Muscle layer of duodenum (tissue), 2 donors: Measurements from ENCODE around the gene FAM120B.

Experiments
- H3K27ac ChIP-seq: one replicate; pipeline ENCODE4 v1.7.0; 2013; ENCODE audit warnings: mild to moderate bottlenecking, low read length
- H3K27me3 ChIP-seq: one replicate; pipeline ENCODE4 v1.7.0; 2013; ENCODE audit warnings: low read depth, mild to moderate bottlenecking, control low read depth, low read length
- H3K36me3 ChIP-seq, 2 donors: one replicate each; pipeline ENCODE4 v1.7.0; 2013; ENCODE audit warnings: low read length in 2 of 2, control low read depth in 1 of 2, mild to moderate bottlenecking in 1 of 2; ENCODE audit not compliant: insufficient read depth in 2 of 2, control insufficient read depth in 1 of 2
- H3K4me1 ChIP-seq, 2 donors: one replicate each; pipeline ENCODE4 v1.7.0; 2013; ENCODE audit warnings: low read length in 2 of 2, mild to moderate bottlenecking in 2 of 2, control low read depth in 1 of 2, moderate library complexity in 1 of 2; ENCODE audit not compliant: insufficient read depth in 2 of 2, control insufficient read depth in 1 of 2
- H3K4me3 ChIP-seq, 2 donors: one replicate each; pipeline ENCODE4 v1.7.0; 2013; ENCODE audit warnings: low read length in 2 of 2, low read depth in 1 of 2, mild to moderate bottlenecking in 1 of 2
- H3K9me3 ChIP-seq, 2 donors: one replicate each; pipeline ENCODE4 v1.7.0; 2013; ENCODE audit warnings: low read length in 2 of 2, control low read depth in 1 of 2, mild to moderate bottlenecking in 1 of 2; ENCODE audit not compliant: control insufficient read depth in 1 of 2
- donor health status: healthy.

FAM120B gene

DNA sequence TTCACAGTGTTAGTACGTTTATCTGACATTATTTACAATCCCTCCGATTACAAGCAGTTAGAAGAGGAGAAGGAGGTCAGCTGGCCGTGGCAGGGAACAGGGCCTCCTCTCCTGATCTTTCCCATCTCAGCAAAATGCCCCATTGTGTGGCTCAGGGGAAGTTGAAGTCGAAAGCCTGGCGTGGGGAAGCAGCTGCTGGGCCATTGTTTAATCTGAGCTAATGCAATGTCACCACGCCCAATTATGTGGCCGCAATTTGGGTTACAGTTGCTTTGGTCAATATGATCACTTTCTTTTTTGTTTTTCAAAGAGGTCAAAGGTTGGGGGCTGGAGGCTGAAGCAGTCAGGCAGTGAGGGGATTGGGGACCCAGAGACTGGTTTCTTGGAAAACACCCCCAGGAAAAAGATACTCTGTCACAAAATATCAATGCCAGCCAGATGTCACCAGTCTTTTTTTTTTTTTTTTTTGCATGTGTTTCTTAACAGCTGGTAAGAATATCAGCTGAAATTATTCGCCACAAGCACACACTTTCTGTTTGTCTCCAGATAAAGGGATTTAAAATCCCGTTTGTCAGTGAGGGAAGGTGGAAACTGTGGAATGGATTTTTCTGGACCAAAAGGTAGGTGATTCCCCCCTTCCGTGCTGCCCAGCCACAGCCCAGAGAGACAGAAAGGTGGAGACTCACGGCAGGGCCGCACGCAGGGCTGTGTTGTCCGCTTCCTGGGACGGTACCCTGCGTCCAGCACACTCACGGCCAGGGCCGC, 40.3 kb upstream of the FAM120B start:
- H3K4me3 ChIP-seq = no peak overlapping the region

DNA sequence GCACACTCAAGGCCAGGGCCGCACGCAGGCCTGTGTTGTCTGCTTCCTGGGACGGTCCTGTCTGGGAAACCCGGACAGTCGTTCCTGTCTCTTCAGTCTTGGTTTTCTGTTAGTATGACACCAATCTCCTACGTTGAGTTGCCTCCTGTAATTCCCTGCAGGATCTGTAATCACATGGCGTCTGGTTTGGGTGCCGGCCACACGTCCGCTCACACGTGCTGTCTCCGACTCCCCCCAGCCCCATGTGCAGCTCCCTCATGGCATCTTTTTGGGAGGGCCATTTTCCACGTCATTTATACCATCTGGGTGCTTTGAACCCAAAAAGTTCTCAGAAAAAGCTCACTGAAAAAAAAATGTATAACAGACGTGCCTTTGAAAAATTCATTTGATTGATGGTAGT, 38.9 kb upstream of the FAM120B start:
- no peaks in the 10 kb centered on the region for H3K9me3 ChIP-seq
- H3K4me3 ChIP-seq = no peak overlapping the region
- no peak overlapping the region for H3K27ac ChIP-seq
- H3K36me3 ChIP-seq = no peaks in the 10 kb centered on the region
- H3K27me3 ChIP-seq = no peaks in the 10 kb centered on the region
- peaks cover 0 to 3% of the 10 kb centered on the region in 2 donors for H3K4me1 ChIP-seq

More for the DNA sequence above, 40.3 kb upstream of the FAM120B start:
- Histone ChIP-seq H3K27ac (no peak overlapping the region), H3K36me3 (no peaks in the 10 kb centered on the region), H3K9me3 (no peaks in the 10 kb centered on the region), H3K27me3 (no peaks in the 10 kb centered on the region), H3K4me1 (peaks cover 0 to 3% of the 10 kb centered on the region in 2 donors)

DNA sequence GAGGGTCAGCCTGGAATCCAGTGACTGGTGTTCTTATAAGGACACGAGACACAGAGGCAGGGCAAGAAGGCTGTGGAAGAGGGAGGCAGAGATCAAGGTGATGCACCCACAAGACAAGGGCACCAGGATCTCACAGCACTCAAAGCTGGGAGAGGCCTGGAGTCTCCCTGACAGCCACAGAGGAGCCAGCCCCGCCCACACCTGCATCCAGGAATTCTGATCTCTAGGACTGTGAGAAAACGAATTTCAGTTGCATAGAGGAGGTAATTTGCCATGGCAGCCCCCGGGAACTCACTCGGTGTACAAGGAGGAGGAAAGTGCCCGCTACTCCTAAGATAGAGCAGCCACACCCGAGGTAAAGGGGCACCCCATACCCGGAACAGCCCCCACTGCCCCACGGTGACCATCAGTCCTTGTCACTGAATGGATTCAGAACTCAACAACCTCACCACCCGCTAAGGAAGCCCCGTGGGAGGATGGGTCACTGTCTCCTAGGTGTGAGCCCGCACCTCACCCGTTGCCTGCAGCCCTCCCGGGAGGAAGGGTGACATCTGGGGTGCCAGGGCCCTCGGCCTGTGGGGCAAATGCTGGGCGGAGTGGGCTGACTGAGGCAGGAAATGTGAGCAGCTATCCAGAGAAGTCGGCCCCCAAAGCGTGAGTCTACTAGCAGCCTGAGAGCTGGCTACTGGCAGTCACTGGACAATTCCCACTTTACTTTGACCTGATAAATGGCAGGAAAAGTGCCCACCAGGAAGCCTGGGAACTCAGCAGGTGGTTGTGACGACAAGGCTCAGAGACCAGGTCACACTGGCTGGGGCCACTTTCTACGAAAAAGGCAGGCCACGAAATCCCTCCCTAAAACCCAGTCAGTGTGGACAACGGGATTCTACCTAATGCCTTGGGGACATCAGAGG, 38.1 kb upstream of the FAM120B start:
- H3K36me3 ChIP-seq = no peaks in the 10 kb centered on the region
- no peaks in the 10 kb centered on the region for H3K27me3 ChIP-seq
- no peak overlapping the region for H3K4me3 ChIP-seq
- peaks cover 0 to 3% of the 10 kb centered on the region in 2 donors for H3K4me1 ChIP-seq
- H3K9me3 ChIP-seq = no peaks in the 10 kb centered on the region
- H3K27ac ChIP-seq = no peak overlapping the region

DNA sequence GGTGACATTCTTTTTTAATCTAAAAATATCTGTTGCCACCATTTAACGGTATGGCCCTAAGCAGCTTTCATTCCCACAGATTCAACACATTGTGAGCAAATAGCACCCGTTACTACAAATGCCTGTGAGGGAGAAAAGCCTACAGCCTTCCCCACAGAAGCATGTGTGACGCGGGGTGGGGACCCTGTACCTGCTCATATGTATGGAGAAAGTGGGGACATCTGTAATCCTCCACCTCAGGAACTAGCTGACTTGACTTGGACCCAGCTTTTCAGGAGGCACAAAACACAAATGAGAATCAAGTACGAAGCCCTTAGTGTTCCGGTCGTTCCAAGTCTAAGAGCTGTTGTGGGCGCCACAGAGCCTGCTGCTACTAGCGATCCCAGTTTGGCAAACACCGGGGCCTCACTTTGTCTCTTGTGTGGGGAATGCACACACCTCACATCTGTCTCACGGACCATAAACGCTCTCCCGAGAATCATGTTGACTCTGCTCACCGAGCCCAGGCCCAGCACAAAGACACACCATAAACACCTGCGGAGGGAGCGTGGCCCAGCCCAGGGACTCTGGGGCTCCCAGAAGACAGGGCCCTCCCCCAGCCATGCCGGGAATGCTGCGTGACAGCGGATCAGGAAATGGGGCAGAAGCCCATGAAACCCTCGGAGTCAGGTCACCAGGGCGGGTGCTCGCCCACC, 37.3 kb upstream of the FAM120B start:
- peaks cover 0 to 3% of the 10 kb centered on the region in 2 donors for H3K4me1 ChIP-seq
- H3K9me3 ChIP-seq = no peaks in the 10 kb centered on the region
- no peaks in the 10 kb centered on the region for H3K36me3 ChIP-seq
- H3K4me3 ChIP-seq = no peak overlapping the region
- no peaks in the 10 kb centered on the region for H3K27me3 ChIP-seq
- no peak overlapping the region for H3K27ac ChIP-seq

DNA sequence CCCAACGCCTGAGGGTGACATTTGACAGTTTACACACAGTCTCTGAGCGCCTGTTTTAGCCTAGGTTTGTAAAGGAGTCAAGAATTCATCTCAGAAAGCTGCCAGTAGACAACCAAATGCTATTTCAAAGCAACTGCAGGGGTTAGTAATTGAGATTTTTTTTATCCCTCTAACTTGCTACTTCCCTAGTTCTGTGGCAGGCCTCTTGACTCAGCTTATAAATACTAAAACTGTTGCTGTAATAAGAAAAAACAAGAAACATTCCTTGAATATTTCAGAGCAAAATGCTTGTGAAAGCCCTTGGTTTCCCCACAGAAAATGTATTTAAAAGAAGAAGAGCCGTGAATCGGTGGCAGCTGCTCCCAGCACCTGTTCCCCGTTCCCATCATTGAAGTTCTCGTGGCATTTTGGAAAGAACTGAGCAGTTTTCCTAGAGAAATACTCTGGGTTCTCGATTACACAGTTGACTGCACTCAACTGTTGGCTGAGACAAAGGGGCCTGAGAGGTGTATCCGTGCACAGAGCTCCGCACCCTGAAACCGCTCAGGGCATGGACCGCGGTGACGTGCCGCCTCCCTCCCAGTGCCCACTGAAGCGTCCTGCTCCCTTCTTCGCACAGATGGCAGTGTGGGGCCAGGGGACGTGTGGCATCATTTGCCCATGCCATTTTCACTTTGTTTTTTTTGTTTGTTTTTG, 36.6 kb upstream of the FAM120B start:
- Histone ChIP-seq H3K4me1 (peaks cover 0 to 3% of the 10 kb centered on the region in 2 donors), H3K4me3 (no peak overlapping the region), H3K27ac (no peak overlapping the region), H3K36me3 (no peaks in the 10 kb centered on the region), H3K27me3 (no peaks in the 10 kb centered on the region), H3K9me3 (no peaks in the 10 kb centered on the region)

DNA sequence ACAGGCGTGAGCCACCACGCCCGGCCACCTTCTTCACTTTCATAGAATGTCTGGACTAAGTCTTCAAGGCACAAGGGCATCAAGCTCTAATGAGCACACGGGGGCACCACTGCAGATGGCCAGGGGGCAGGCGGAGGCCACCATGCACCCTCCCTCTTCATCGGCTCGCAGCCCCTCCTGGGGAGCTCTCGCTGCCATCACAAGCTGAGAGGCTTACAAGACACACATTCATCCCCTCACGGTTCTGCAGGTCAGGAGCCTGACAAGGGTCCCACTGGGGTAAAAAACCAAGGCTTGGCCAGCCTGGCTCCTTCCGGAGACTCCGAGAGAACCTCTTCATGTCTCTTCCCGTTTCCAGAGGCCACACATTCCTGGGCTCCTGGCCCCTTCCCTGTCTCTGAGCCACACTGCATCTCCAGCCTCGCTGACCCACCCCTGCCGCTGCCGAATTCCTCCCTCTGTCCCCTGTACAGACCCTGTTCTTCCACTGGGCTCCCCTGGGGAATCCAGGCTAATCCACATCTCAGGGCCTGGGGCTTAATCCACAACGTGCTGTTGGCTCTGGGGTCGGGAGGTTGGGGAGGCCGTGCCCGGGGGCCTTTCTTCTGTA, 35.5 kb upstream of the FAM120B start:
- no peaks in the 10 kb centered on the region for H3K27me3 ChIP-seq
- H3K4me1 ChIP-seq = peaks cover under 1 to 2% of the 10 kb centered on the region in 2 donors
- H3K4me3 ChIP-seq = no peak overlapping the region
- no peaks in the 10 kb centered on the region for H3K9me3 ChIP-seq
- H3K36me3 ChIP-seq = no peaks in the 10 kb centered on the region
- no peak overlapping the region for H3K27ac ChIP-seq

DNA sequence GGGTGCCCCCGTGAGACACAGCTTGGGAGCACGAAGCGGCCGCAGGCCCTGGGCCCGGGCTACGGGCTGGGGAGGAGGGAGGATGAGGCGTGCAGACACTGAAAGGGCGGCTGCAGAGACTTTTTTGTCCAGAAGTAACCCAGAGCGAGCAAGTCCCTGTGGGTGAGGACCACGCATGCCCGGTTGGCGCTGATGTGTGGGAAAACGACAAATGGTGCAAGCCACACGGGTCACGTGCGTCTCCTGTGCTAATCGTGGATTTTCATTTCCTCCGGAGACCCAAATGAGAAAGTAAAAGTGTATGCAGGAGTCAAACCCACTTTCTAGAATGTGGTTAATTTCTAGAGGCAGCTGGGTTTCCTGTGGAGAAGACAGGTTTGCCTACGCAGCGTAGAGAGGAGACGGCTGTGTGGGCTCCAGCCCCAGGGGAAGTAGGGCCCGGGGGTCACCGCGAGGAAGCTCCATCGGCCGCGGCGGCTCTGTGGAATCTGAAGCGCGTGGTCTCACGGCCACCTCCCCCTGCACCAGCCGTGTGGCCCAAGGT, 34.7 kb upstream of the FAM120B start:
- H3K4me3 ChIP-seq = peak overlapping the region; percentile 19 to 30
- H3K36me3 ChIP-seq = no peaks in the 10 kb centered on the region
- peaks cover 0 to 4% of the 10 kb centered on the region in 2 donors for H3K4me1 ChIP-seq
- no peak overlapping the region for H3K27ac ChIP-seq
- H3K9me3 ChIP-seq = no peaks in the 10 kb centered on the region
- H3K27me3 ChIP-seq = no peaks in the 10 kb centered on the region

DNA sequence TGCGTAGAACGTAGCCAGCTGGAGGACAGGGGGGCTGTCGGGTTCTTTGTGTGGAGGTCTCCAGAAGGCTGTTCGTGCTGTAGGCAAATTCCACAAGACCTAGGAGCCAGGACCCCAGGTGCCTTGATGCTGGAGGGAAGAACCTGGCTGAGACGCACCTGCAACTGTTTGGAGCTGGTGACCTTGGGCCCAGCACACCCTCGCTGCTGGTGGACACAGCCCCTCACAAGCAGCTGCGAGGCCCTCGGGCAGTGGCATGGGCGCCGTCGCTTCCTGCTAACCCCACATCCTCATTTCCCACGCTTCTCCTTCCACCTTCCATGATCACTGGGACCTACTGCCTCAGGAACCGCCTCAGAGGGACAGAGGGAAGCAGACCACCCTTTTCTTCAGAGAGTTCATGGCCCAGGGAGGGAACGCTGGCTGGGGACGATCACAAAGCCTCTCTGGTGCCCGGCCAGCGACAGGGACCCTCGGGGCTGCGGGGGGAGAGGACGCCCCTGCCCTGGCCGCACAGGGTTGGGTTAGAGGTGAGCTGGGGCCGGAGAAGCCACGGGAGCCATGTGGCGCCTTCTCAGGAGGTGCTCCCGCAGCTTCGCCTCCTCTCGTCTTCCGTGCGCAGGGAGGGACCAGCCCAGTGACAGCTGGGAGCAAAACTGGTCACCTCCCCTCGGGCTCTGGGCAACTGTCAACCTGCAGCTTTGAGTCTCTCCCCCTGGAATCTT, 34.1 kb upstream of the FAM120B start:
- Histone ChIP-seq H3K4me1 (peaks cover 0 to 4% of the 10 kb centered on the region in 2 donors), H3K4me3 (peak overlapping the region in 1 of 2 donors; percentile 30), H3K27me3 (no peaks in the 10 kb centered on the region)

DNA sequence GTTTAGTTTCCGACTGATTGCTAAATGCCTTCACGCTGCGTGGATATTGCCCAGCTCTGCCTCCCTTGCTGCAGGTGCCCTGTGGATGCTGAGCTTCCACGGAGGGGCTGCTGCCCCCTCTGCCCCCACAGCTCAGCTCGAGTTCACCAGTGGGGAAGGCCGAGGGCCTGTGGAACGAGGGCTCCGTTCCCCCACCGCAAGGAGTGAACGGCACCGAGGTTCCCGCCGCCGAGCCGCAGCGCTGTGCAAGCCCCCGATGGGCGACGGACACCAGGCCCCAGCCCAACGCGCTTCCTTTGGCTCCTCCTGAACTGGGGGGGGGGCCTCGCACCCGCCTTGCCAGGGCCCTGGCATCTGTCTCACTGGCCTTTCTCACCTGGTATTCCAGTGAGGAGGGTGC, 33.4 kb upstream of the FAM120B start:
- H3K4me1 ChIP-seq = peaks cover 0 to 4% of the 10 kb centered on the region in 2 donors
- H3K9me3 ChIP-seq = no peaks in the 10 kb centered on the region
- no peaks in the 10 kb centered on the region for H3K27me3 ChIP-seq
- no peaks in the 10 kb centered on the region for H3K36me3 ChIP-seq
- no peak overlapping the region for H3K4me3 ChIP-seq
- H3K27ac ChIP-seq = no peak overlapping the region

More for the DNA sequence above, 34.1 kb upstream of the FAM120B start:
- H3K9me3 ChIP-seq = no peaks in the 10 kb centered on the region
- H3K27ac ChIP-seq = no peak overlapping the region
- H3K36me3 ChIP-seq = no peaks in the 10 kb centered on the region

DNA sequence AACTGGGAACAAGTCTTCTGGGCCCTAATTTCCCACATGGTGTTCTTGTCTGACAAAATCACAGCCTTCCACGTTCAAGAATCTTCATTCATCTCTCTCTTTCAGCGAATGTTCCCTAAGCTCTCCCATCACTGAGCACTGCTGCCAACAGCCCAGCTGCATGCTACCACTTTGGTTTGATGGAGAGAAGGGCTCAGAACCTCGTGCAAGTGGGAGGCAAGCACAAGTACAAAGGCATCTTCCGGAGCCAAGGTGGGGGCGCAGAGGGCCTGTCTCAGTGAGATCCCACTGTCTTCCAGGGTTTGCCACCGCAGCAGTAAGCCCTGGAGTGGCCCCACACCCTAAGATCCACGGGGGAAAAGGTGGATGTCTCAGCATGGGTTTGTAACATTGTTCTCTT, 32.9 kb upstream of the FAM120B start:
- H3K27me3 ChIP-seq = no peaks in the 10 kb centered on the region
- H3K27ac ChIP-seq = no peak overlapping the region
- no peaks in the 10 kb centered on the region for H3K36me3 ChIP-seq
- H3K4me3 ChIP-seq = no peak overlapping the region
- H3K9me3 ChIP-seq = no peaks in the 10 kb centered on the region
- peaks cover 0 to 4% of the 10 kb centered on the region in 2 donors for H3K4me1 ChIP-seq
